Smooth muscle cell (in vitro differentiated cells): Measurements from ENCODE around the gene PFN4. TPM values are rescaled to one million over a fixed set of nuclear protein-coding genes. Genes with fewer than 3 reads are reported as not detected.
"Not testable (repeated sequence)": the region's sequence is repeated elsewhere in the genome, so short reads cannot be mapped to it uniquely, and the experiment has no call there.

Experiments
- DNase-seq: peaks from one replicate; lab custom pipeline; 2025; ENCODE audit not compliant: unreplicated experiment; lab: John Stamatoyannopoulos, UW
- H2AFZ ChIP-seq: fragments of 200-600 bp; sonication (generic); 2 replicates; pipeline ENCODE4 v1.6.0; 2016; ENCODE audit warnings: antibody characterized with exemption, low read depth, mild to moderate bottlenecking
- H3F3A ChIP-seq: fragments of 200-600 bp; sonication (generic); 2 replicates; pipeline ENCODE4 v1.6.0; 2017; ENCODE audit warnings: antibody characterized with exemption, low read depth
- H3K27ac ChIP-seq: fragments of 200-600 bp; sonication (generic); 2 replicates; pipeline ENCODE4 v1.5.1; 2016; ENCODE audit warnings: low read depth, mild to moderate bottlenecking
- H3K27me3 ChIP-seq: fragments of 200-600 bp; sonication (generic); 2 replicates; pipeline ENCODE4 v1.6.1; 2016; ENCODE audit warnings: low read depth, mild to moderate bottlenecking
- H3K36me3 ChIP-seq: fragments of 200-600 bp; sonication (generic); 2 replicates; pipeline ENCODE4 v1.5.1; 2016; ENCODE audit warnings: low read depth
- H3K4me1 ChIP-seq: fragments of 200-600 bp; sonication (generic); 2 replicates; pipeline ENCODE4 v1.5.1; 2016; ENCODE audit warnings: low read depth
- H3K4me2 ChIP-seq: fragments of 200-600 bp; sonication (generic); 2 replicates; pipeline ENCODE4 v1.6.0; 2016; ENCODE audit warnings: mild to moderate bottlenecking
- H3K4me3 ChIP-seq: fragments of 200-600 bp; sonication (generic); 2 replicates; pipeline ENCODE4 v1.5.1; 2016; ENCODE audit warnings: mild to moderate bottlenecking
- H3K79me2 ChIP-seq: fragments of 200-600 bp; sonication (generic); 2 replicates; pipeline ENCODE4 v1.6.0; 2016; ENCODE audit warnings: low read depth, mild to moderate bottlenecking
- H3K9ac ChIP-seq: fragments of 200-600 bp; sonication (generic); 2 replicates; pipeline ENCODE4 v1.6.0; 2016; ENCODE audit warnings: low read depth
- H3K9me3 ChIP-seq: fragments of 200-600 bp; sonication (generic); replicated peaks from 2 replicates; pipeline ENCODE4 v1.5.1; 2016; ENCODE audit warnings: low read depth
- H4K20me1 ChIP-seq: fragments of 200-600 bp; sonication (generic); 2 replicates; pipeline ENCODE4 v1.6.0; 2016; ENCODE audit warnings: low read depth
- WGBS: methylation state at CpG from one replicate; pipeline ENCODE4 v1.1.7; 2016; ENCODE audit warnings: low lambda C conversion rate; 5-methylcytosine and 5-hydroxymethylcytosine counted together
- polyA plus RNA-seq: library from polyadenylated mRNA; unstranded; fragments of >200 nt; fragmentation: Nextera tagmentation; extraction: Ambion mirVana; gene quantifications from 2 replicates; pipeline ENCODE4 v1.2.1, GENCODE V29; 2016
- total RNA-seq: library from RNA; depleted of rRNA; stranded (reverse); fragments of >200 nt; gene quantifications from 2 replicates; pipeline ENCODE4 v1.2.3, GENCODE V29; 2014
- TF ChIP-seq, protein P1 (sequence below): fragments of 200-600 bp; sonication (generic); IDR thresholded peaks from 2 replicates; pipeline ENCODE4 v1.5.1; 2017; ENCODE audit warnings: borderline replicate concordance, mild to moderate bottlenecking, antibody characterized with exemption; ENCODE audit not compliant: insufficient read depth, poor library complexity, severe bottlenecking

The PFN4 gene
- total and polyA plus RNA-seq, 2 experiments from 2014 or later, result 0.85 TPM; not detected in 1

DNA sequence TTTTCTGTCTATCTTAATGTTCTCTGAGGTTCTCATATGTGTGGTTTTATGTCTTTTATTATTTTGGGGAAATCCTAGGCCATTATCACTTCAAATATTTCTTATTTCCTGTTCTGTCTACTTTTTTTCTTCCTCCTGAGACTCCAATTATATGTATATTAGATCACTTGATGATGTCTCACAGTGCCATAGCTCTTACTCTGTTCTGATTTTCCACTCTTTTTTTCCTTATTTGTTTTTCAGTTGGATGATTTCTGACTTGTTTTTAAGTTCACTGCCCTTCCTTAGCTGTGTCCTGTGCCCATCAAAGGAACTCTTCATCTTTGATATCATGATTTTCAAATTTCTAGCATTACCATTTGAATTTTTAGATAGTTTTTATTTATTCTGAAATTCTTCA is 24.2 kb upstream of the PFN4 start:
- no peak for DNase-seq
- Histone ChIP-seq H2AFZ (no peak overlapping the region), H3K4me1 (no peaks in the 10 kb centered on the region), H3K9me3 (peaks cover 6% of the 10 kb centered on the region), H3K27me3 (no peaks in the 10 kb centered on the region), H3K4me3 (no peak overlapping the region), H3K9ac (no peak overlapping the region), H3K4me2 (no peak overlapping the region), H3K27ac (no peak overlapping the region), H4K20me1 (no peaks in the 10 kb centered on the region), H3K79me2 (no peaks in the 10 kb centered on the region), H3K36me3 (peaks cover 16% of the 10 kb centered on the region), H3F3A (no peaks in the 10 kb centered on the region)
- TF ChIP-seq, protein P1, sequence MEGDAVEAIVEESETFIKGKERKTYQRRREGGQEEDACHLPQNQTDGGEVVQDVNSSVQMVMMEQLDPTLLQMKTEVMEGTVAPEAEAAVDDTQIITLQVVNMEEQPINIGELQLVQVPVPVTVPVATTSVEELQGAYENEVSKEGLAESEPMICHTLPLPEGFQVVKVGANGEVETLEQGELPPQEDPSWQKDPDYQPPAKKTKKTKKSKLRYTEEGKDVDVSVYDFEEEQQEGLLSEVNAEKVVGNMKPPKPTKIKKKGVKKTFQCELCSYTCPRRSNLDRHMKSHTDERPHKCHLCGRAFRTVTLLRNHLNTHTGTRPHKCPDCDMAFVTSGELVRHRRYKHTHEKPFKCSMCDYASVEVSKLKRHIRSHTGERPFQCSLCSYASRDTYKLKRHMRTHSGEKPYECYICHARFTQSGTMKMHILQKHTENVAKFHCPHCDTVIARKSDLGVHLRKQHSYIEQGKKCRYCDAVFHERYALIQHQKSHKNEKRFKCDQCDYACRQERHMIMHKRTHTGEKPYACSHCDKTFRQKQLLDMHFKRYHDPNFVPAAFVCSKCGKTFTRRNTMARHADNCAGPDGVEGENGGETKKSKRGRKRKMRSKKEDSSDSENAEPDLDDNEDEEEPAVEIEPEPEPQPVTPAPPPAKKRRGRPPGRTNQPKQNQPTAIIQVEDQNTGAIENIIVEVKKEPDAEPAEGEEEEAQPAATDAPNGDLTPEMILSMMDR, result no peak

DNA sequence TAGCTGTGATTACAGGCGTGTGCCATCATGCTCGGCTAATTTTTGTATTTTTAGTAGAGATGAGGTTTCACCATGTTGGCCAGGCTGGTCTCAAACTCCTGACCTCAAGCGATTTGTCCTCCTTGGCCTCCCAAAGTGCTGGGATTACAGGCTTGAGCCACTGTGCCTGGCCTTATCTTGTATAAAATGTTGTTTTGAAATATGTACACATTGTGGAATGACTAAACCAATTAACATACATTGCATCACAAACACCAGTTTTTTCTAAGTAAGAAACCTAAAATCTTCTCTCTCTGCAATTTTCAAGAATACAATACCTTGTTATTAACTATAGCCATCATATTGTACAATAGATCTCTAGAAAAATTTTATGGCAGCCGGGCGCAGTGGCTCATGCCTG is 17.2 kb upstream of the PFN4 start:
- H3F3A ChIP-seq, result not testable (repeated sequence)

DNA sequence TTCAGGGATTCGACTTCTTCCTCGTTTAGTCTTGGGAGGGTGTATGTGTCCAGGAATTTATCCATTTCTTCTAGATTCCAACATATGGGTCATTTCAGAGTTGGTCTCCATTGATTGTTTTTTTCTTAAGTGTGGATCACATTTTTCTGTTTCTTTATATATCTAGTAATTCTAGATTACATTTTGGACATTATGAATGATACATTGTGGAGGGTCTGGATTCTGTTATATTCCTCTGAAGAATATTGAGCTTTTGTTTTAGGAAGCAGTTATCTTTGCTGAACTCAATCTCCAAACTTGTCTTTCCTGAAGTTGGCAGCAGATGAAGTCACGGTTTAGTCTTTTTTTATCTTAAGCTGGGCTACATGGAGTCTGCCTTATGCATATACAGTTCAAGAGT is 9.4 kb upstream of the PFN4 start:
- H3K4me3 ChIP-seq, result no peak overlapping the region
- no peak overlapping the region for H3K9ac ChIP-seq
- no peaks in the 10 kb centered on the region for H3F3A ChIP-seq
- H3K27ac ChIP-seq, result no peak overlapping the region
- H3K27me3 ChIP-seq, result no peaks in the 10 kb centered on the region
- no peaks in the 10 kb centered on the region for H3K4me1 ChIP-seq
- no peaks in the 10 kb centered on the region for H3K9me3 ChIP-seq
- H3K79me2 ChIP-seq, result peaks cover 9% of the 10 kb centered on the region
- no peak overlapping the region for H3K4me2 ChIP-seq
- DNase-seq, result no peak
- H4K20me1 ChIP-seq, result no peaks in the 10 kb centered on the region
- TF ChIP-seq, protein P1, result no peak
- no peak overlapping the region for H2AFZ ChIP-seq
- WGBS, result 95% methylated on average over 3 of the region's 3 CpGs
- H3K36me3 ChIP-seq, result no peaks in the 10 kb centered on the region

More for the DNA sequence above, 17.2 kb upstream of the PFN4 start:
- not testable (repeated sequence) for H4K20me1 ChIP-seq, H3K27ac ChIP-seq, H3K4me2 ChIP-seq, H3K79me2 ChIP-seq, H3K4me1 ChIP-seq, DNase-seq, H3K9me3 ChIP-seq, H3K27me3 ChIP-seq, H3K9ac ChIP-seq, H3K4me3 ChIP-seq, H2AFZ ChIP-seq, H3K36me3 ChIP-seq
- WGBS, result 95% methylated on average over 5 of the region's 5 CpGs

DNA sequence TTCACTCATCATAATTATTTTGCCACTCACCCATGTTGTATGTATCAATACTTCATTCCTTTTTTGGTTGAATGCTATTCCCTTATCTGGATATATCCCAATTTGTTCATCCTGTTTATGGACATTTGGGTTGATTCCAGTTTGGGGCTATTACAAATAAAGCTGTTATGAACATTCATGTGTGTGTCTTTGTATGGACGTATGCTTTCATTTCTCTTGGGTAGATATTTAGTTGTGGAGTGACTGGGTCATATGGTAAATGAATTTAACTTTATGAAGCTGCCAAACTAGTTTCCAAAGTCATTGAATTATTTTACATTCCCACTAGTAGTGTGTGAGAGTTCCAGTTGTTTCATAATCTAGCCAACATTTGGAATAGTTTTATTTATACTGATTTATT is 2.8 kb upstream of the PFN4 start:
- TF ChIP-seq, protein P1, result no peak
- no peak overlapping the region for H3K4me2 ChIP-seq
- no peaks in the 10 kb centered on the region for H3K36me3 ChIP-seq
- no peaks in the 10 kb centered on the region for H3K9me3 ChIP-seq
- DNase-seq, result no peak
- no peak overlapping the region for H2AFZ ChIP-seq
- H3K79me2 ChIP-seq, result peaks cover 13% of the 10 kb centered on the region
- peaks cover 6% of the 10 kb centered on the region for H3F3A ChIP-seq
- H3K9ac ChIP-seq, result no peak overlapping the region
- H4K20me1 ChIP-seq, result no peaks in the 10 kb centered on the region
- H3K4me3 ChIP-seq, result no peak overlapping the region
- WGBS, result 78% methylated on average over 1 of the region's 1 CpG
- no peak overlapping the region for H3K27ac ChIP-seq
- H3K27me3 ChIP-seq, result no peaks in the 10 kb centered on the region
- peaks cover 19% of the 10 kb centered on the region for H3K4me1 ChIP-seq
